ENCODE measurements around the gene WDR26. TPM values are rescaled to one million over a fixed set of nuclear protein-coding genes. Genes with fewer than 3 reads are reported as not detected.

Gene WDR26
- total and polyA plus RNA-seq, 9 of the 15 experiments (the other 6 are each of a cell fraction or from before 2014, with no cell fraction given) = 11.5 to 66.0 (median 39.8) TPM

DNA sequence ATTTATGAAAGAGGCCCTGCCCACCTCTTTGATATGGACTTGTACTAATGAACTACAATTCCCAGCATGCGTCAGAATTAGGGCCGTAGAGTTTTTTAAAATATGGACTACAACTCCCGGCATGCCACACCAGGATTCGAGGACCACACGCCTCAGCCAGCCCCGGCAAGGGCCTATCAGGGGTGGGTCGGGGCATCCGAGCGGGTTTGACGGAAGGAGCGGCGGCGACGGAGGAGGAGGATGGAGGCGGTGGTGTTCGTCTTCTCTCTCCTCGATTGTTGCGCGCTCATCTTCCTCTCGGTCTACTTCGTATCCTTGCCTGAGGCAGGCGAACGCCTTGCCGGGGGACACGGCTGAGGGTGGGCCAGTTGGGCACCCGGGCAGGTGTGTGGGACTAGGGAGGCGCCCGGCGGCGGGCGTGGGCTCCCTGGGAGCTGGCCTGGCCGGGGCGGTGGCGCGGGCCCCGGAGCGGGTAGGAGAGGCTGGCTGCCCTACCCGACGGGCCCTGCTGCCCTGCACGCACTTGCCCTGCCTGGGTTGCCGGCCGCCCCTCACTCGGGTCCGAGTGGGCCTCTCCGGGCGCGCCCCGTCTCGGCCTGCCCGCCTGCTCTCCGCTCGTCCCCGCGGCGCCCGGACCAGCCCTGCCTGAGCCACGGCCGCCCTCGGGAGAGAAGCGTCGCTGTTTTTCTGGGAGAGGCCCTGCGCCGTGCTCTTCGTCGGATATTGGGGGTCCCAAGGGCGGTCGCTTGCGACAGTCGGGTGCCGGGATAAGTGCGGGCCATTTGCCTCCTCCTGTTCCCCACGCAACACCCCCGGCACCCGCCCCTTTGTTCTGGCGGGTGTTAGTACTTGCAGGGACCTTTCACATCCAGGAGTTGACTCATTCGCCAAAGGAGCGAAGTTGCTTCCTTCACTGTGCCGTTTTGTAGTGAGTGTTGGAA lies 77.6 kb downstream of the WDR26 start, which contains the start of gene CNIH4 (continued):
- TF ChIP-seq NEUROD1 (IDR thresholded peaks at IDR 0.05; ENCODE audit: borderline replicate concordance, low read depth, low read length, partially characterized antibody) = peak; percentile 5
- TF ChIP-seq TBP (optimal IDR thresholded peaks at IDR 0.05; ENCODE audit: low read depth, low read length) = peak; percentile 71
- TF ChIP-seq, protein P1, sequence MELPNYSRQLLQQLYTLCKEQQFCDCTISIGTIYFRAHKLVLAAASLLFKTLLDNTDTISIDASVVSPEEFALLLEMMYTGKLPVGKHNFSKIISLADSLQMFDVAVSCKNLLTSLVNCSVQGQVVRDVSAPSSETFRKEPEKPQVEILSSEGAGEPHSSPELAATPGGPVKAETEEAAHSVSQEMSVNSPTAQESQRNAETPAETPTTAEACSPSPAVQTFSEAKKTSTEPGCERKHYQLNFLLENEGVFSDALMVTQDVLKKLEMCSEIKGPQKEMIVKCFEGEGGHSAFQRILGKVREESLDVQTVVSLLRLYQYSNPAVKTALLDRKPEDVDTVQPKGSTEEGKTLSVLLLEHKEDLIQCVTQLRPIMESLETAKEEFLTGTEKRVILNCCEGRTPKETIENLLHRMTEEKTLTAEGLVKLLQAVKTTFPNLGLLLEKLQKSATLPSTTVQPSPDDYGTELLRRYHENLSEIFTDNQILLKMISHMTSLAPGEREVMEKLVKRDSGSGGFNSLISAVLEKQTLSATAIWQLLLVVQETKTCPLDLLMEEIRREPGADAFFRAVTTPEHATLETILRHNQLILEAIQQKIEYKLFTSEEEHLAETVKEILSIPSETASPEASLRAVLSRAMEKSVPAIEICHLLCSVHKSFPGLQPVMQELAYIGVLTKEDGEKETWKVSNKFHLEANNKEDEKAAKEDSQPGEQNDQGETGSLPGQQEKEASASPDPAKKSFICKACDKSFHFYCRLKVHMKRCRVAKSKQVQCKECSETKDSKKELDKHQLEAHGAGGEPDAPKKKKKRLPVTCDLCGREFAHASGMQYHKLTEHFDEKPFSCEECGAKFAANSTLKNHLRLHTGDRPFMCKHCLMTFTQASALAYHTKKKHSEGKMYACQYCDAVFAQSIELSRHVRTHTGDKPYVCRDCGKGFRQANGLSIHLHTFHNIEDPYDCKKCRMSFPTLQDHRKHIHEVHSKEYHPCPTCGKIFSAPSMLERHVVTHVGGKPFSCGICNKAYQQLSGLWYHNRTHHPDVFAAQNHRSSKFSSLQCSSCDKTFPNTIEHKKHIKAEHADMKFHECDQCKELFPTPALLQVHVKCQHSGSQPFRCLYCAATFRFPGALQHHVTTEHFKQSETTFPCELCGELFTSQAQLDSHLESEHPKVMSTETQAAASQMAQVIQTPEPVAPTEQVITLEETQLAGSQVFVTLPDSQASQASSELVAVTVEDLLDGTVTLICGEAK (IDR thresholded peaks at IDR 0.05) = peak; percentile 68
- TF ChIP-seq, protein P1 (CRISPR knock-in tag; IDR thresholded peaks at IDR 0.05) = no peak
- TF ChIP-seq CXXC5 (CRISPR knock-in tag; IDR thresholded peaks at IDR 0.05) = peak; percentile 83
- TF ChIP-seq, protein P2, sequence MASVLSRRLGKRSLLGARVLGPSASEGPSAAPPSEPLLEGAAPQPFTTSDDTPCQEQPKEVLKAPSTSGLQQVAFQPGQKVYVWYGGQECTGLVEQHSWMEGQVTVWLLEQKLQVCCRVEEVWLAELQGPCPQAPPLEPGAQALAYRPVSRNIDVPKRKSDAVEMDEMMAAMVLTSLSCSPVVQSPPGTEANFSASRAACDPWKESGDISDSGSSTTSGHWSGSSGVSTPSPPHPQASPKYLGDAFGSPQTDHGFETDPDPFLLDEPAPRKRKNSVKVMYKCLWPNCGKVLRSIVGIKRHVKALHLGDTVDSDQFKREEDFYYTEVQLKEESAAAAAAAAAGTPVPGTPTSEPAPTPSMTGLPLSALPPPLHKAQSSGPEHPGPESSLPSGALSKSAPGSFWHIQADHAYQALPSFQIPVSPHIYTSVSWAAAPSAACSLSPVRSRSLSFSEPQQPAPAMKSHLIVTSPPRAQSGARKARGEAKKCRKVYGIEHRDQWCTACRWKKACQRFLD (CRISPR knock-in tag; IDR thresholded peaks at IDR 0.05) = peak; percentile 53; the same call in 1 of the 2 replicates
- peak; percentile 66 for TF ChIP-seq FIP1L1 (IDR thresholded peaks at IDR 0.05; ENCODE audit: low read depth, low read length, poor library complexity, severe bottlenecking)
- no peak for TF ChIP-seq TAL1 (IDR thresholded peaks at IDR 0.05)
- TF ChIP-seq, protein P3, sequence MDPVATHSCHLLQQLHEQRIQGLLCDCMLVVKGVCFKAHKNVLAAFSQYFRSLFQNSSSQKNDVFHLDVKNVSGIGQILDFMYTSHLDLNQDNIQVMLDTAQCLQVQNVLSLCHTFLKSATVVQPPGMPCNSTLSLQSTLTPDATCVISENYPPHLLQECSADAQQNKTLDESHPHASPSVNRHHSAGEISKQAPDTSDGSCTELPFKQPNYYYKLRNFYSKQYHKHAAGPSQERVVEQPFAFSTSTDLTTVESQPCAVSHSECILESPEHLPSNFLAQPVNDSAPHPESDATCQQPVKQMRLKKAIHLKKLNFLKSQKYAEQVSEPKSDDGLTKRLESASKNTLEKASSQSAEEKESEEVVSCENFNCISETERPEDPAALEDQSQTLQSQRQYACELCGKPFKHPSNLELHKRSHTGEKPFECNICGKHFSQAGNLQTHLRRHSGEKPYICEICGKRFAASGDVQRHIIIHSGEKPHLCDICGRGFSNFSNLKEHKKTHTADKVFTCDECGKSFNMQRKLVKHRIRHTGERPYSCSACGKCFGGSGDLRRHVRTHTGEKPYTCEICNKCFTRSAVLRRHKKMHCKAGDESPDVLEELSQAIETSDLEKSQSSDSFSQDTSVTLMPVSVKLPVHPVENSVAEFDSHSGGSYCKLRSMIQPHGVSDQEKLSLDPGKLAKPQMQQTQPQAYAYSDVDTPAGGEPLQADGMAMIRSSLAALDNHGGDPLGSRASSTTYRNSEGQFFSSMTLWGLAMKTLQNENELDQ (CRISPR knock-in tag; IDR thresholded peaks at IDR 0.05; ENCODE audit: borderline replicate concordance) = no peak
- TF ChIP-seq, protein P4, sequence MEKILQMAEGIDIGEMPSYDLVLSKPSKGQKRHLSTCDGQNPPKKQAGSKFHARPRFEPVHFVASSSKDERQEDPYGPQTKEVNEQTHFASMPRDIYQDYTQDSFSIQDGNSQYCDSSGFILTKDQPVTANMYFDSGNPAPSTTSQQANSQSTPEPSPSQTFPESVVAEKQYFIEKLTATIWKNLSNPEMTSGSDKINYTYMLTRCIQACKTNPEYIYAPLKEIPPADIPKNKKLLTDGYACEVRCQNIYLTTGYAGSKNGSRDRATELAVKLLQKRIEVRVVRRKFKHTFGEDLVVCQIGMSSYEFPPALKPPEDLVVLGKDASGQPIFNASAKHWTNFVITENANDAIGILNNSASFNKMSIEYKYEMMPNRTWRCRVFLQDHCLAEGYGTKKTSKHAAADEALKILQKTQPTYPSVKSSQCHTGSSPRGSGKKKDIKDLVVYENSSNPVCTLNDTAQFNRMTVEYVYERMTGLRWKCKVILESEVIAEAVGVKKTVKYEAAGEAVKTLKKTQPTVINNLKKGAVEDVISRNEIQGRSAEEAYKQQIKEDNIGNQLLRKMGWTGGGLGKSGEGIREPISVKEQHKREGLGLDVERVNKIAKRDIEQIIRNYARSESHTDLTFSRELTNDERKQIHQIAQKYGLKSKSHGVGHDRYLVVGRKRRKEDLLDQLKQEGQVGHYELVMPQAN (IDR thresholded peaks at IDR 0.05; ENCODE audit: borderline replicate concordance) = peak; percentile 61
- no peak for TF ChIP-seq ARHGAP35 (IDR thresholded peaks at IDR 0.05; ENCODE audit: partially characterized antibody)

All from K562 (cell line).